Activated CD8-positive, alpha-beta T cell treated with anti-CD3 and anti-CD28 coated beads for 36 hours (primary cell): Measurements from ENCODE around the gene PDSS2. TPM values are rescaled to one million over a fixed set of nuclear protein-coding genes. Genes with fewer than 3 reads are reported as not detected.

Experiments
- ATAC-seq: fragments of 200-7000 bp; cut with Tn5 transposase; one replicate; pipeline ENCODE4 v1.10.0; 2021; ENCODE audit warnings: mild to moderate bottlenecking, moderate library complexity
- CTCF ChIA-PET: fragments of 350-600 bp; sonication (Branson Sonifier 250); formaldehyde crosslinking; loops from one replicate; lab custom pipeline; 2021; ENCODE audit warnings: antibody characterized with exemption; lab: Charles Lee
- POLR2A ChIA-PET: fragments of 350-600 bp; sonication (Branson Sonifier 250); formaldehyde crosslinking; loops from one replicate; lab custom pipeline; 2021; ENCODE audit warnings: antibody characterized with exemption; lab: Charles Lee
- DNase-seq: peaks from one replicate; pipeline ENCODE4 v3.0.0-alpha.2; 2020
- H3K27ac Mint-ChIP-seq: one replicate; pipeline ENCODE4 v1.8.0; 2021; ENCODE audit warnings: mild to moderate bottlenecking, mixed read lengths
- H3K27me3 Mint-ChIP-seq: one replicate; pipeline ENCODE4 v1.8.0; 2021; ENCODE audit warnings: mixed read lengths
- H3K36me3 Mint-ChIP-seq: one replicate; pipeline ENCODE4 v1.8.0; 2021; ENCODE audit warnings: low read depth, mixed read lengths
- H3K4me1 Mint-ChIP-seq: one replicate; pipeline ENCODE4 v1.8.0; 2021; ENCODE audit warnings: low read depth, mixed read lengths
- H3K4me3 Mint-ChIP-seq: one replicate; pipeline ENCODE4 v1.8.0; 2021; ENCODE audit warnings: mild to moderate bottlenecking, moderate library complexity, mixed read lengths
- H3K9me3 Mint-ChIP-seq: one replicate; pipeline ENCODE4 v1.8.0; 2021; ENCODE audit warnings: mixed read lengths
- CTCF ChIP-seq: fragments of 200-600 bp; IDR thresholded peaks from one replicate; pipeline ENCODE4 v1.8.0; 2022; ENCODE audit warnings: antibody characterized with exemption, mild to moderate bottlenecking
- intact Hi-C: fragments of 100-400 bp; cut with micrococcal nuclease; formaldehyde crosslinking; loops from one replicate; pipeline ENCODE4 v1.10.0; 2022
- total RNA-seq, 2 experiments: library from RNA; stranded (reverse); gene quantifications; one replicate each; pipeline ENCODE4 v1.2.3, GENCODE V29; 2021

Gene PDSS2
- total RNA-seq, 2 experiments from 2014 or later: 13.2 to 14.8 TPM

- POLR2A ChIA-PET: interaction anchor here (0.6 to 1.6 kb wide), 3 partner anchors 16 to 84 kb away, joined by 3 to 6 read pairs (median 3); no protein-coding TSS in a partner anchor
- Mint-ChIP-seq H3K4me3 (peak overlapping the region; percentile 79), H3K36me3 (no peaks in the 10 kb centered on the region), H3K4me1 (peaks cover 16% of the 10 kb centered on the region), H3K27me3 (peaks cover 7% of the 10 kb centered on the region), H3K27ac (peak overlapping the region; percentile 76), H3K9me3 (no peaks in the 10 kb centered on the region)
- peak; percentile 64 for ATAC-seq
- peak; percentile 93 for TF ChIP-seq CTCF
- CTCF ChIA-PET: interaction anchor here (0.6 to 2.1 kb wide), 17 partner anchors 11 to 655 kb away, joined by 3 to 21 read pairs (median 3); partner anchors contain the start of genes MTRES1, PDSS2 and SOBP
- DNase-seq: peak; percentile 66
- intact Hi-C loops: no loop called here
These were observed 345.0 kb downstream of the PDSS2 start for GRCh38 chr6:107114213-107114925.

GRCh38 chr6:107110200-107110599 lies 349.2 kb downstream of the PDSS2 start:
- POLR2A ChIA-PET: no interaction called here
- no peaks in the 10 kb centered on the region for H3K36me3 Mint-ChIP-seq
- peaks cover 3% of the 10 kb centered on the region for H3K4me1 Mint-ChIP-seq
- no peaks in the 10 kb centered on the region for H3K9me3 Mint-ChIP-seq
- TF ChIP-seq CTCF: no peak
- ATAC-seq: no peak
- no peak overlapping the region for H3K4me3 Mint-ChIP-seq
- H3K27me3 Mint-ChIP-seq: no peaks in the 10 kb centered on the region
- intact Hi-C loops: no loop called here
- no peak overlapping the region for H3K27ac Mint-ChIP-seq
- no peak for DNase-seq
- CTCF ChIA-PET: no interaction called here

- intact Hi-C loops: no loop called here
- POLR2A ChIA-PET: interaction anchor here (0.8 kb wide), 1 partner anchor 10 kb away, joined by 3 read pairs; no protein-coding TSS in a partner anchor
These were observed 351.0 kb downstream of the PDSS2 start for GRCh38 chr6:107108201-107108890.

GRCh38 chr6:107107791-107108190 lies 351.6 kb downstream of the PDSS2 start:
- Mint-ChIP-seq H3K4me1 (no peaks in the 10 kb centered on the region), H3K27me3 (no peaks in the 10 kb centered on the region), H3K9me3 (no peaks in the 10 kb centered on the region), H3K4me3 (no peak overlapping the region), H3K36me3 (no peaks in the 10 kb centered on the region), H3K27ac (no peak overlapping the region)
- intact Hi-C loops: no loop called here
- CTCF ChIA-PET: no interaction called here
- no peak for DNase-seq
- POLR2A ChIA-PET: interaction anchor here (0.8 kb wide), 1 partner anchor 9 kb away, joined by 3 read pairs; no protein-coding TSS in a partner anchor
- ATAC-seq: no peak
- no peak for TF ChIP-seq CTCF

More at GRCh38 chr6:107108201-107108890, 351.0 kb downstream of the PDSS2 start:
- DNase-seq (no peak), ATAC-seq (no peak)
- H3K4me1 Mint-ChIP-seq: peaks cover under 1% of the 10 kb centered on the region
- no peaks in the 10 kb centered on the region for H3K9me3 Mint-ChIP-seq
- H3K27me3 Mint-ChIP-seq: no peaks in the 10 kb centered on the region
- H3K27ac Mint-ChIP-seq: no peak overlapping the region
- no peaks in the 10 kb centered on the region for H3K36me3 Mint-ChIP-seq
- CTCF ChIA-PET: interaction anchor here (0.9 kb wide), 1 partner anchor 68 kb away, joined by 3 read pairs; no protein-coding TSS in a partner anchor
- no peak for TF ChIP-seq CTCF
- no peak overlapping the region for H3K4me3 Mint-ChIP-seq

GRCh38 chr6:107106165-107106564 lies 353.2 kb downstream of the PDSS2 start:
- Mint-ChIP-seq H3K4me1 (no peaks in the 10 kb centered on the region), H3K36me3 (no peaks in the 10 kb centered on the region), H3K4me3 (no peak overlapping the region), H3K9me3 (no peaks in the 10 kb centered on the region), H3K27me3 (no peaks in the 10 kb centered on the region), H3K27ac (no peak overlapping the region)
- POLR2A ChIA-PET: no interaction called here
- CTCF ChIA-PET: no interaction called here
- DNase-seq (no peak), ATAC-seq (no peak)
- no peak for TF ChIP-seq CTCF
- intact Hi-C loops: no loop called here
